Fibroblast of upper back skin (primary cell): Measurements from ENCODE around the gene BRAT1.
A peak's percentile ranks its signal among the peaks of the same experiment; 100 is the strongest.
"Not testable (repeated sequence)": the region's sequence is repeated elsewhere in the genome, so short reads cannot be mapped to it uniquely, and the experiment has no call there.

Experiments
- DNase-seq: peaks from one replicate; pipeline ENCODE4 v3.0.0-alpha.2; 2013

Gene BRAT1

GRCh38 chr7:2555121-2556052 lies at the start of gene BRAT1:
Gene BRAT1 (minus strand): TSS chr7:2555524. CDS start chr7:2554431, 1,093 bp downstream.
- peak; percentile 90 for DNase-seq

GRCh38 chr7:2604608-2605174 lies 49.4 kb upstream of the BRAT1 start:
- DNase-seq = no peak

DNA sequence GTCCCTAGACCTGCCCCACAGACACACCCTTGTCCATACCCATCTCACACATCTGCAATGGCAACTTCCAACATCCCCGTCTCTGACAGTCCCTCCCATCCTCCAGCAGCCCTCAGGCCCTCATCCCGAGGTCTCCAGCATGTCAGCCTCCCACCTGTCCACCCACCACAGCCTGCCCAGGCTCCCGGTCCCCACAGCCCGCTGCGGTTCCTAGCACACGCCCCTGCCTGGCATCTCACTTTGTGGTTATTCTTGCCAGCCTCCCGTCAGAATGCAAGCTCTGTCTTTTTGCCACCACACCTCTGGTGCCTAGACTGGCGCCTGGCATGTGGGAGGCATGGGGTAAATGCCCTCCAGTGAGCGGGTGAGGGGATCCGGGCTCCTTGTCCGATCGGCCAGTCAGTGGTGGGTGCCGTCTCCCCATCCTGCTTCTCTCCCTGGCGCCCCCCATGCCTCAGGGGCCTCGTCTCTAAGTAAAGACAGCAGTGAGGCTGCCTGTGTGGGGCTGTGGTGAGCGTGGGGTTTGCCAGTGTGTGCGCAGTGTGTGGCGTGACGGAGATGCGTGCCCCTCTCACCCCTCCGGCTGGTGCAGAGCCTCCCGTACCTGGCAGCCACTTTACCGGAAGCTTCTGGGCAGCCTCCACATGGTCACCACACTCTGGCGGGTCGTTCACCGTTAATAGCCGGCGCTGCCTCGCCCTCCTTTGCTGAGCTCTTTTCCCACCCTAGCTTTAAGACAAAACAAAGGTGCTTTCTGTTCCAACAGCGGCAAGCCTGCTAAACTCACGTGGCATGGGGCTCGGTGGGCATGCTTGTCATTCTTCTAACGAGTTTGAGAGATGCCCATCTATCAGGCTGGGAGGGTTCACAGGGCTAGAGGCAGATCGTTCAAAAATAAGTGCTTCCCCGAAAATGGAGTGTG lies 48.0 kb upstream of the BRAT1 start:
- no peak for DNase-seq

- DNase-seq = no peak
Observed at GRCh38 chr7:2602406-2603043, 47.2 kb upstream of the BRAT1 start.

- DNase-seq = no peak
Observed at GRCh38 chr7:2601907-2602306, 46.6 kb upstream of the BRAT1 start.

DNA sequence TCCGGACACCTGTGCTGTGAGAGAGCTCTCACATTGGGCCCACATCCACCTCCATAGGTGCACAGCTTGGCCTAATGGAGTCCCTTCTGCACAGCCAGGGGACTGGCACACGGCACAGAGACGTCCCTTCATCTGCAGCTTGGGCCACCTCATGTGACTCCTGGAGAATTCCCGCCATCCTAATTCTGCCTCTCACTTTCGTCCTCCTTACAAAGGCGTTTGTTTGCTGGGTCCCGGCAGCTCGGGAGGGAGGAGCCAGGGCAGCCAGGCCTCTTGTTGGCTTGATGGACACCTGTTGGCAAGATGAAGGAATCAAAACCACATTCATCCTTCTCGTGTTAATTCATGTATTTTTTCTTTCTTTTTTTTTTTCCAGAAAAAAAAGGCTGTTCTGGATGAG lies 45.7 kb upstream of the BRAT1 start:
- DNase-seq = no peak

- no peak for DNase-seq
Observed at GRCh38 chr7:2598154-2598823, 43.0 kb upstream of the BRAT1 start.

DNA sequence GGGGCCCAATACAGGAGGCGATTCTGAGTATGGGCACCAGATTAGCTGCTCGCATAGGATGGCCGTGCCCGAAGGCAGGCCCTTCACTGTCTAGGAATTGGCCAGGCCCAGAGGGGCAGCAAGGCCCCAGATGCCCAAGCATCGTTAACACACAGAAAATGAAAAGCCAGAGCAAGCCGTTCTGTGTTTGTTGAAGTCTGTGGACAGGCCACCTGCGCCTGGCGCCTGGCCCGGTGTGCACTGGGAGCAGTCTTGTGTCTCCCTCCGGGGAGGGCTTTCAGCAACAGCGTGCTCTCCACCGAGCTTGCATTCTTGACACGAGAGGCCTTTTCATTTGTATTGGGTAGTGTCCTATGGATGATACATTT lies 41.9 kb upstream of the BRAT1 start:
- DNase-seq = no peak

- DNase-seq = no peak
Observed at GRCh38 chr7:2596464-2597272, 41.3 kb upstream of the BRAT1 start.

- no peak for DNase-seq
Observed at GRCh38 chr7:2595258-2595860, 40.0 kb upstream of the BRAT1 start.

GRCh38 chr7:2594599-2594998 lies 39.3 kb upstream of the BRAT1 start:
- no peak for DNase-seq

GRCh38 chr7:2593036-2593727 lies 37.9 kb upstream of the BRAT1 start:
- DNase-seq = no peak

GRCh38 chr7:2592375-2592865 lies 37.1 kb upstream of the BRAT1 start:
- no peak for DNase-seq

DNA sequence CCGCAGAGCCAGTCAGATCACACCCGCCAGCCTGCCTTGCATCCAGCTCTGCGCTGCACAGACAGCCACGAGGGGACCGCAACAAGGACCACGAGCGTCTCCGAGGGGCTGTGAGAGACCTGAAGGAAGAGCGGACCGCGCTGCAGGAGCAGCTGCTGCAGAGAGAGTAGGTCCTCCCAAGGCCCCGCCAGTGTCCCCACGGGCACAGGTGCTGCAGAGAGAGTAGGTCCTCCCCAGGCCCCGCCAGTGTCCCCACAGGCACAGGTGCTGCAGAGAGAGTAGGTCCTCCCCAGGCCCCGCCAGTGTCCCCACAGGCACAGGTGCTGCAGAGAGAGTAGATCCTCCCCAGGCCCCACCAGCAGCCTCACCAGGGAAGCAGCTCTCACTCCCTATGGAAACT lies 34.6 kb upstream of the BRAT1 start:
- not testable (repeated sequence) for DNase-seq

- DNase-seq = no peak
Observed at GRCh38 chr7:2589341-2589740, 34.0 kb upstream of the BRAT1 start.

GRCh38 chr7:2587778-2588177 lies 32.5 kb upstream of the BRAT1 start:
- DNase-seq = no peak

DNA sequence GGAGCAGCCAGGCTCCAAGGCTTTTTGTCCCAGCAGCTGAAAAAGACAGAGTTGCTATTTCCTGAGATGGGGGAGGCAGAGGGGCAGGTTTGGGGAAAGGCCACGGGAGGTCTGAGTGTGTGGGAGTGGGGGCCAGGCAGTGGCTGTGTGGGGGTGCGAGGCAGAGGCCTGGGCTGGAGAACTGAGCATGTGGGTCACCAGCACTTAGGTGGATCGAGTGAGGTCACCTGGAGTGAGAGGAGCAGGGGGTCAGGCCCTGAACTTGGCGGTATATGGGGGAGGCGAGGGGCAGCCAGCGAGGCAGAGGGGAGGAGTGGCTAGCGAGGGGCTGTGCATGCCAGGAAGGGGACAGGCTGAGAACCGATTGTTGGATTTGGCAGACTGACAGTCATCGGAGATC lies 31.8 kb upstream of the BRAT1 start:
- no peak for DNase-seq

GRCh38 chr7:2586326-2587020 lies 31.1 kb upstream of the BRAT1 start:
- no peak for DNase-seq

GRCh38 chr7:2585446-2585845 lies 30.1 kb upstream of the BRAT1 start:
- DNase-seq = no peak
